Fibroblast of mammary gland (primary cell): Measurements from ENCODE around the gene ZNF775.

Experiments
- DNase-seq: peaks from one replicate; pipeline ENCODE4 v3.0.0-alpha.2; 2010; ENCODE audit warnings: low read depth
- H3K4me3 ChIP-seq: 2 replicates; pipeline ENCODE4 v1.5.1; 2011; ENCODE audit warnings: low read depth, mild to moderate bottlenecking, low read length, moderate library complexity; ENCODE audit not compliant: control insufficient read depth
- CTCF ChIP-seq: conservative IDR thresholded peaks from 2 replicates; pipeline ENCODE4 v1.5.1; 2011; ENCODE audit warnings: low read depth, low read length, inconsistent platforms; ENCODE audit not compliant: control insufficient read depth, insufficient read depth

The ZNF775 gene

DNA sequence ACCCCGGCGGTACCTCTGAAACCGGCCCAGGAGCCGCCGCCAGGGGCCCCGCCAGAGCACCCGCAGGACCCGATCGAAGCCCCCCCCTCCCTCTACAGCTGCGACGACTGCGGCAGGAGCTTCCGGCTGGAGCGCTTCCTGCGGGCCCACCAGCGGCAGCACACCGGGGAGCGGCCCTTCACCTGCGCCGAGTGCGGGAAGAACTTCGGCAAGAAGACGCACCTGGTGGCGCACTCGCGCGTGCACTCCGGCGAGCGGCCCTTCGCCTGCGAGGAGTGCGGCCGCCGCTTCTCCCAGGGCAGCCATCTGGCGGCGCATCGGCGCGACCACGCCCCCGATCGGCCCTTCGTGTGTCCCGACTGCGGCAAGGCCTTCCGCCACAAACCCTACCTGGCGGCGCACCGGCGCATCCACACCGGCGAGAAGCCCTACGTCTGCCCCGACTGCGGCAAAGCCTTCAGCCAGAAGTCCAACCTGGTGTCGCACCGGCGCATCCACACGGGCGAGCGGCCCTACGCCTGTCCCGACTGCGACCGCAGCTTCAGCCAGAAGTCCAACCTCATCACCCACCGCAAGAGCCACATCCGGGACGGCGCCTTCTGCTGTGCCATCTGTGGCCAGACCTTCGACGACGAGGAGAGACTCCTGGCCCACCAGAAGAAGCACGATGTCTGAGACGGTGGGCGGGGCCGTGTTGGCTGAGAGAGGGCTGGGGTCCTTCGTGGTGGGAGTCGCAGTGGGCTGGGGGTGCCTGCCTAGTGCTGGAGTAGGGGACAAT, 6.7 kb upstream of the ZNF775 start:
- H3K4me3 ChIP-seq: no peak overlapping the region
- no peak for DNase-seq
- TF ChIP-seq CTCF: no peak

DNA sequence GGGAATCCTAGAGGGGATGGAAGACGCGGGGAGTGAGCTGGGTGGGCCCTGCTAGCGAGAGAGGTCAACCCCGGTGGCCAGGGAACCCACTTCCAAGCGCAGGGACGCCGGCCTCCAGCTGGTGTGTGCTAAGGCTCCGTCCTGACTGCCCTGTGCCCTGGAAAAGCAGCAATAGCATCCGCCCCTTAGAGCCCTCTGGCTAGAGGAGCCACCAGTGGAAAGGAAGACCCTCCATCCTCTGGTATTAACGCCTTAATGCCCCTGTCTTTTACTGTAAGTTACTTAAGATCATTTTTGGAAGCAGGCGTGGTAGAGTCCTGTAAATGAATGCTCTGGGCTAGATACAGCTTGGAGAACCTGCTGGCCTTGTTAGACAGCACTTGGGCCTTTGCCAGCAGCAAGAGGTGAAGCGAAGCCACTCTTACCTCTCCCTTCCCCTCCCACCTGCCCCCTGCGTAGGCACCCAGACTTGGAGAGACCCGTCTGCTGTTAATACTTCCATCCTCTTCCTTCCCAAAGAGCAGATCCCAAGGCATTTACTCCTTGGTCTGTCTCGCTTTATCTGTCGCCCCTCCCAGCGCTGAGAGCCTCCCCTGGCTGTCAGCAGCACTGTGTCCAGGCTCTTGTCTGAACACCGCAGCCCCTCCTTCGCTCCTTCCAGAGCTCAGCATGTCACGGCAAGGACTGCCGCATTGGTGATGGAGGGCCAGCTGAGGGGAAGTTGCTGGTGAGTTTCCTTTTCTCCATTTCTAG, 5.9 kb upstream of the ZNF775 start:
- no peak for TF ChIP-seq CTCF
- no peak overlapping the region for H3K4me3 ChIP-seq
- DNase-seq: no peak

- H3K4me3 ChIP-seq: no peak overlapping the region
- DNase-seq: no peak
- TF ChIP-seq CTCF: no peak
Observed at GRCh38 chr7:150374026-150374425, 5.1 kb upstream of the ZNF775 start.

DNA sequence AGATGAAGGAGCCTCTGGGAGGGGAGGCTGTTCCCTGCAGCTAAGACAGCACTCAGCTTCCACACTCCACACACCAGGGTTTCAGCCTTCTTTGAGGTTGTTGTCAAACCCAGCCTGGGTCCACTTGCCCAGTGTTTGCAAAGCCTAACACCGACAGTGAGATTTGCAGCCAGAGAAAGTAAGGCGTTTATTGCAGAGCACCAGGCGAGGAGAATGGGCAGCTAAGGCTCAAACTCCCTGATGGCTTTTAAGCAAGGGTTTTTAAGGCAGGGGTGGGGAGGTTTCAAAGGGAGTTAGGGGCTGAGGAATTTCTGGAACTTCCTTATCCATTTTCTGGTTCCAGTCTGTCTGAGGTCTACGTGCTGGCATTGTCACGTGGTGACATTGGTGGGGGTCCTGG, 4.7 kb upstream of the ZNF775 start:
- DNase-seq: no peak
- H3K4me3 ChIP-seq: no peak overlapping the region
- no peak for TF ChIP-seq CTCF

DNA sequence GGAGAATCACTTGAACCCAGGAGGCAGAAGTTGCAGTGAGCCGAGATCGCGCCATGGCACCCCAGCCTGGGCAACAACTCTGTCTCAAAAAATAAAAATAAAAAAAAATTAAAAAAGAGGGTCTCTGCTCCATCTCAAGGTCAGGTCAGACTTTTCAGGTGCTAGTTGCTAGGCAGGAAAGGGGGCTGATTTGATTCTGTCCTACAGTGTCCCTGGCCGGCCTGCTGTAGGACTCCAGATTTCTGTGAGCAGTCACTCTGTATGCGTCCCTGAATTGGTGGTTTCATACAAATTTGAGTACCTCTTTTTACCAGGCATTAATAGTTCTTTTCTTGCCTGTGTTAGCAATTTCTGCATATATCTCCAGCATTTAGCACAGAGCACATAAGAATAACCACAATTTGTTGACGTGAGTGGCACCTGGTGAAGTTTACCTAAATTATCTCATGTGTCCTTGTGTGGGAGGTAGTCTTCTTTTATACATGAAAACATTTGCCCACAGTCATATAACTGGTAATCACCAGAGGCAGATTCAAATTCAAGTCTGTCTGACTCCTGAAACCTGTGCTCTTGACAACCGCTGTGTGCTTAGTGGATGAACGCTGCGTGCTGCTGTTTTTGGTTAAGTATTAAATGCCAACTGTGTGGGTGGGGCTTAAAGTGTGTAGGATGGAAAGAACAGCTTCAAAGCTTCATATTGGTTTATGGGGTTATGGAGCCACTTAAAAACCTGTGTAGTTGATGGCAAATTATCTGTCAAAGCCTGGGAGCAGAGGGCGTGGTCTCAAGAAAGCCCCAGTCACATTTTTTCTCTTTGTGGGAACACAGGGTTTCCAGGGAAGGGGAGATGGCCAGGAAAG, 3.2 kb upstream of the ZNF775 start:
- no peak overlapping the region for H3K4me3 ChIP-seq
- DNase-seq: no peak
- TF ChIP-seq CTCF: no peak

GRCh38 chr7:150376560-150376959, 2.6 kb upstream of the ZNF775 start:
- no peak for TF ChIP-seq CTCF
- H3K4me3 ChIP-seq: no peak overlapping the region
- no peak for DNase-seq
